GM21576 (cell line): ENCODE measurements around the gene STT3B.
"Not testable (repeated sequence)": the region's sequence is repeated elsewhere in the genome, so short reads cannot be mapped to it uniquely, and the experiment has no call there.

ENCODE experiments used
- ATAC-seq: cut with Tn5 transposase; IDR thresholded peaks from one replicate; pipeline ENCODE4 v1.9.1; 2021; ENCODE audit warnings: mild to moderate bottlenecking, moderate library complexity; ENCODE audit not compliant: unreplicated experiment

The STT3B gene

DNA sequence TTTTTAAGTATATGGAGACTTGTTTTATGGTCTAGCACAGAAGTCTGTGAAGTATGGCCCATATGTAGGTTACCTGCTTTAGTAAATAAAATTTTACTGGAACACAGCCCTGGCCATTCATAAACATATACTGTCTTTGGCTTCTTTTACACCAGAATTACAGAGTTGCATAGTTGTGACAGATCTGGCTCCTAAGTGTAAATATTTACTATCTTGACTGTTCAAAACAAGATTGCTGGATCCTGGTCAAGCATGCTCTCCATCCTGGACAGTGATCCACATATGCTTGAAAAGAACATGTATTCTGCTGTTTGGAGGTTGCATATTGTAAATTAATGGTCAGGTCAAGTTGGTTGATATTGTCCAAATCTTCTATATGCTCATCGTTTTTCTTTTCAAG lies 57.9 kb downstream of the STT3B start:
- no peak for ATAC-seq

DNA sequence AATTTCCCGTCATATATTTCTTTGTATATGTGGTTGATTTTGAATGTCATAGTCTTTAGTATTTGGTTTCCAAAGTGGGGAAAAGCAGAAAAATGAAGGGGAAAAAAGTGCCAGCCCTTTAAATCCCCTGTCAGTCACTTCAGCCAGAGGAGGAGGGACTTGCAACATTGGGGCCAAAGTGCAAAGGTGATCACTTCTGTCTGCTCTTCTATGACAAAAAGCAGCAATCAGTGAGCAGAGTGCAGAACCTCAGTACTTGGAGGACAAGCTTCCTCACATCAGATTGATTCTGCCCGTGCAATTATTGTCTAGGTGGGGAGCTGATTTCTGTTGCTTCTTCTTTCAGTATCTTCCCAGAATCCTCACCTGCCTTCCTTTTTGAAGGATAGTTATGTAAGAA lies 60.0 kb downstream of the STT3B start:
- ATAC-seq = no peak

DNA sequence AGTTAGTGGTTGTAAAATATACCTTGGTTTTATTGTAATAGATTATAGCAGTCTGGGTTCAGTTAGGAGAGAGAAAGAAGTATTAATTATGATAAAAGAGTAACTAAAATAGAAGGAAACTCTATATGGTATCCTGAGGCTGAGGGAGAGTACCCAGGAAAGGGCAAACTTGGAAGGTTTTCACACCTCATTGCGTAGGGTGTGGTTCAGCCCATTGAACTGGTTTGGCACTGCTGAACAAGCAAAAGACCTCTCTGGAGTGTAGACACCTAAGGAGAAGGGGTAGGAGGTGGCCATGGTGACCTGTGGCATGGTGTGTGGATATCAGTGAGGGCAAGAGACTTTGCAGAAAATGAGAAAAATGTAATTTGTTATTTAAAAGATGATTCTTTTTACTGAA lies 63.5 kb downstream of the STT3B start:
- no peak for ATAC-seq

DNA sequence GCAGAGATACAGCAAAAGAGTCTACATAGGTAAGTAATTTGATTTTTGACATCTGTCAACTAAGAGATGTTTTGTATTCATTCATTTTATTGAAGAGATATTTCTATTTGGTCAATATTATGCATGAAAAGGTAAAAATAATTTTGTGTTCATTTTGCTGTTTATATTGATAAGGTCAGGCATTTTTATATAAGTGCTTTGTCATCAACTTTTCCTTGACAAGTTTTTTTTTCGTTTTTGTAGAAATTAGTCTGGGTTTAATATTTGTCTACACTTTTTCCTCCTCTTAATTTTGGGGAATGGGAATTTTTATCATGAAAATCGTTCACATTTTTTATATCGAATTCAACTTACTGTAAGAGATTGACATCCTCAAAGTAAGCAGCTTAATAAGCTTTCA lies 67.7 kb downstream of the STT3B start:
- ATAC-seq = no peak

DNA sequence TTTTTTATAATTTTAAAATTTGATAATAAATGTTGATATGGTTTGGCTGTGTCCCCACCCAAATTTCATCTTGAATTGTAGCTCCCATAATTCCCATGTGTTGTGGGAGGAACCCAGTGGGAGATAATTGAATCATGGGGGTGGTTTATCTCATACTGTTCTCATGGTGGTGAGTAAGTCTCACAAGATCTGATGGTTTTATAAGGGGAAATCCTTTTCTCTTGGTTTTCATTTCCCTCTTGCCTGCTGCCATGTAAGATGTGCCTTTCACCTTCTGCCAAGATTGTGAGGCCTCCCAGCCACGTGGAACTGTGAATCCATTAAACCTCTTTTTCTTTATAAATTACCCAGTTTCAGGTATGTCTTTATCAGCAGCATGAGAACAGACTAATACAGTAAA lies 72.6 kb downstream of the STT3B start:
- not testable (repeated sequence) for ATAC-seq

DNA sequence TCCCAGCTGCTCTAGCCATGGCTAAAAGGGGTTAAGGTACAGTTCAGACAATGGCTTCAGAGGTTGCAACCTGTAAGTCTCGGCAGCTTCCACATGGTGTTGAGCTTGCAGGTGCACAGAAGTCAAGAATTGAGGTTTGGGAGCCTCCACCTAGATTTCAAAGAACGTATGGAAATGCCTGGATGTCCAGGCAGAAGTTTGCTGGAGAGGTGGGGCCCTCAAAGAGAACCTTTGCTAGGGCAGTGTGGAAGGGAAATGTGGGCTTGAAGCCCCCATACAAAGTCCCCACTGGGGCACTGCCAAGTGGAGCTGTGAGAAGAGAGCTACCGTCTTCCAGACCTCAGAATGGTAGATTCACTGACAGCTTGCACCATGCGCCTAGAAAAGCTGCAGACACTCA lies 73.7 kb downstream of the STT3B start:
- ATAC-seq = no peak

DNA sequence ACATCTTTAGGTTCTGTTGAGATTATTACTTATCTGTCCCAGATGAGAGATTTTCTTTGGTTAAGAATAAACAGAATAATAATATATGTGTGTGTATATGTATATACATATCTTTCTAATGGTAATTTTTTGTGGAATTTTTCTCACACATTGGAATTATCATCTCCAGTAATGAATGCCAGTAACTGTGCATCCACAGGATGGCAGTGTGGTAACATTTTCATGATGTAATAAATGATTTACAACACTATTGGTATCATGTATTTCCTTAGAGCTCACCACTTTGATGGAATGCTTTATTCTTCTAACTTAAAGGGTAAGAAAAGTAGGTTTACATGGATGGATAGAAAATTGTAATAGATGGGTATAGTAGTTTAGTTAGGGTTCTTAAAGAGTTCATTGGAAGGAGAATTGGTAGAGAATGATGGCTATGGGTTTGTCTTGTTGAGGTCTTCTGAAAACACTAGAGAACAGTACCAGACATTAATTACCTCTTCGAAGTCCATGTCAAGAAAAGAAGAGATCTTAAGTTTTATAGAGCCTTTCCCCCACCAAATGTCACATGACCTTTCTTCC lies 78.1 kb downstream of the STT3B start:
- ATAC-seq = no peak

- ATAC-seq = no peak
Measured at GRCh38 chr3:31613177-31613576, 80.5 kb downstream of the STT3B start.

- ATAC-seq = no peak
Measured at GRCh38 chr3:31613654-31614053, 80.9 kb downstream of the STT3B start.

DNA sequence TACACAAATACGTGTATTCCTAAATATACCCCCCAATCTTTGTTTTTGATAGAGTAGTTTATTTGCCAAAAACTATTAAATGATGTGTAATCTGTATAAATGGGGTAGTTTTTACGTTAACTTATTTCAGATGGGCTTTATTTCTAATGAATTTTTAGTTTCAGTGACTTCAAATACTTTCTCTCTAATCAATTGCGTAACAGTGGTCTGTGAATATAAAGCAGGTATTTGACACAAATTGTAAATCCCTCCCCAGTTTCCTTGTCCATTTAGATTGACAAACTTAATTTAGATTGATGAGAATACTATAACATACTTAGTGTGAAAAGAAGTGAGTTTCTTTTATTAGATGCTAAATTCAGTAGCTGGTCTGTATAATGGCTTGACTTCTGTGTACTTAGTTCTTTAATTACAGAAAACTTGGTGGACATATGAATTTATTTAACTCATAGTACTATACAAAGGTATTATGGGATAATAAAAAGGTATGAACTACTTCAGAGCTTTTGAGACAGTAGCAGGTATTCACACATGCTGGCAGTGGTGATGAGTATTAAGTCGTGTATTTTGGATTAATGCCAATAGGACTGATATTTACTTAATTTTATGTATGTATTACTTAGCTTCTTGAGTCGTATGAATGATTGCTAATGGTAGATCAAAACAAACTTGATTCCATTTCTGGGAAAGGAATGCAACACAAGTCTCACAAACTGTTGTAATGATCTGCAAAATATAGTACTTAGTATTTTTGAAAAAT lies 81.6 kb downstream of the STT3B start:
- ATAC-seq = no peak

- no peak for ATAC-seq
Measured at GRCh38 chr3:31615071-31615875, 82.5 kb downstream of the STT3B start.

DNA sequence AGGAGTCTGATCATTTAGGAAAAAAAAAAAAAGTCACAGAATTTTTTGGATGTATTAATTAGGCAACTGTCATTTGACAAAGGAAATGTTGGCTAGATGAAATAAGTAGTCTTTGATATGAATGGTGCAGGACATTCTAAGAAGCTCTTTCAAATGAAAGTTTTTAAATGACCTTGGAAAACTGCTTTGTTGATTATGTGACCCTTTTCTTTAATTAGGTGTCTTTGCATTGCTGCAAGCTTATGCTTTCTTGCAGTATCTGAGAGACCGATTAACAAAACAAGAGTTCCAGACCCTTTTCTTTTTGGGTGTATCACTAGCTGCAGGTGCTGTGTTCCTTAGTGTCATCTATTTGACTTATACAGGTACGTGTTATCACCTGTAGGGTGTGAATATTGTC lies 84.0 kb downstream of the STT3B start:
- no peak for ATAC-seq

DNA sequence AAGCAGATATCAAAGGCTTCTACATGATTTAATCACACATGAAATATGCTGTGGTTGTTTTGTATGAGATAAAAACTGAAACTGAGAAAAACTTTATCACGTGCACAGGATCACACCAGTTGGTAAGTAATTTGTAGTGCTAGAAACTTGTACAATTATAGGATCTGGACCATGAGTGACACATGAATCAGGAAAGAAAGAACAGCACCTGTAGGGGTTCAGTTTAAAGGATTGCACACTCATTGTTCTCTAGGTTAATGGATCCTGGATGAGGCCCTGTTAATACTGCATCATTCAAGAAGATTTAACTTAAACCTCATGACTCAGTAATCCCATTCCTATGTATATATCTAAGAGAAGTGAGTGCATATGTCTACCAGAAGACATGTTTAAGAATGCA lies 87.9 kb downstream of the STT3B start:
- ATAC-seq = no peak

- no peak for ATAC-seq
Measured at GRCh38 chr3:31621314-31621713, 88.6 kb downstream of the STT3B start.

DNA sequence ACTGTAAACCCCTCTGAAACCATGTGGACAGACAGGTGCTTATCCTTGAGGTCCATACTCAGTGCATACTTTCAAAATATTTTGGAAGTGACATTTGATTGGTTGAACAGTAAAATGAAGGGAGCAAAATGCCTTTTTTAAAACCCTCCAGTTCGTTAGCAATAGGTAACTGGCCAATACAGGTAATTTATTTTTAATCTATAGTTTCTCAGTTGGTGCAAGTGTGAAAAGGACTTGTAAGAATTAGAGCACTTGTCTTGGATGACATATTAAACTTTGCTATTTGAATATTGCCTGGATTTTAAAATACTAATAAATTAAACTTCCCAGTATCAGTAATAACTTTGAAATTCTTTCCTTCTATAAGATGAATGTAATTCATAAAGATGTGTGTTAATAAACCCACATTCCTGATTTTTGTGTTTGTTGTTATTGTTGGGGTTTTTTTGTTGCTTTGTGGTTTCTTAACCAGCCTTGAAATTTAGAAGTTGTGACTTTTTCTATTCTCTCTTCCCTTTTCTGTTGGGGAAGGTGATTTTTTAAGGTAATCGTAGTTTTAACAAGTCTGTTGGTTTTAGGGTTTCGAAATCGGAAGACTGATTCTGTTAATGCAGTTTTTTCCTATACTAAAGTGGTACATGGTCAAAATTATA lies 90.0 kb downstream of the STT3B start:
- ATAC-seq = peak; percentile 61

GRCh38 chr3:31624083-31624709 lies 91.5 kb downstream of the STT3B start:
- ATAC-seq = no peak

DNA sequence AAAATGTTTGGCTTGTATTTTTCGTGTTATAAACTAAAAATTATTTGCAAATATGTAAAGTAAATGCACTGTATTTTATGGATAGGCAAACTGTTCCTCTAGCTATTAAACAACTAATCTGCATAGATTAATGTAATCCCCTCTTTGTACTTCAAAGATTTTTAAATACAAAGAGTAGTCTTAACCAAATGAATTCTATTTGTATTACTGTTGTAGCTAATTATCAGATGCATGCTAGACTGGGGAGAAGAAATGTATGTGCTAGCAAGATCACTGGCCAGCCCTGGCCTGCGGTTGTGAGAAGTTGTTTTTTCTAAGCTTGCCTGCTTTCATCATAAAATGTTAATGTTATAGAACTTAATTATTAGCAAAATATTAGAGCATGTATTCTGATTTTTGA lies 92.6 kb downstream of the STT3B start:
- no peak for ATAC-seq

- no peak for ATAC-seq
Measured at GRCh38 chr3:31629054-31629453, 96.3 kb downstream of the STT3B start.

DNA sequence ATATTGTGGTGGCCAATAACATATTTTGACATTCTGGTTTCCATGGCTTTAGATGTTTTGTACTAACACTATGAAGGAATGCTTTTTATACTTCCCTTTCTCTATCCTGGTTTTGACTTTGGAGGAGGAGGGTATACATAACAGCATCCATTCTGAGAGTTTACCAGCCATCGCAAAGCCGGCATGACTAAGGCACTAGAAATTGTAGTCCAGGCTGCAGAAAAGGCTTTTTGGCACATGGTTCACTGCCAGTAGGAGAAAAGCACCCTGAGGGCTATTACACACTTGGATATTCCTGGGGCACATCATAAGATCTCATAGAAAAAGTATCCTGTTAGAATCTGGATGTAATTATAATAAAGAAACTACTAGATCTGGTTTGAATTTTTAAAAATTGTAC lies 101.8 kb downstream of the STT3B start:
- no peak for ATAC-seq

GRCh38 chr3:31635545-31635944 lies 102.8 kb downstream of the STT3B start:
- ATAC-seq = no peak

DNA sequence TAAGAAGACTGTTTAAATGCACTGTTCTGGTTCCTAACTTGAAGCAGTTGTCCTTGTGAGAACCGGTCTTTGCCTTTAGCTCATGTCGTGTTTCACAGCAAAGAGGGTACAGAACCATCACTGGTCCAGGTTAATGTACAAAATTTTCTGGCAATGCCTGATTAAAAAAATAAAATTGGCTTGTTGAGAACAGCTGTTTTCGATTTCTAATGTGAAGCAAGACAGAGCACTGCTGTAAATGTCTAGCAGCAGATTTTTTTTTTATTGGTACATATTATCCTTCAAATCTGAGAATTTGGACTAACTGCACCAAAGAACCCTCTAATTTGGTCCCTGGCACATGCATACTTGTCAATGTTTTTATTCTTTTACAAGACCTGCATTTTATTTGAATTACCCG lies 103.3 kb downstream of the STT3B start:
- no peak for ATAC-seq
